ENCODE measurements around the gene GRIA1. TPM values are rescaled to one million over a fixed set of nuclear protein-coding genes. Genes with fewer than 3 reads are reported as not detected.

Gene GRIA1
- total RNA-seq, 2 experiments from 2014 or later, result not detected

GRCh38 chr5:153796527-153796926 is 306.1 kb downstream of the GRIA1 start:
- no peaks in the 10 kb centered on the region for H3K36me3 Mint-ChIP-seq (ENCODE audit: low read depth)
- DNase-seq (no peak), ATAC-seq (no peak)
- POLR2A ChIA-PET, result no interaction called here
- H3K27me3 Mint-ChIP-seq, result no peaks in the 10 kb centered on the region
- H3K4me1 Mint-ChIP-seq, result no peaks in the 10 kb centered on the region
- H3K27ac Mint-ChIP-seq, result no peak overlapping the region
- CTCF ChIA-PET, result no interaction called here
- intact Hi-C loops (cut with DNase I, micrococcal nuclease), result no loop called here
- no peak overlapping the region for H3K4me3 Mint-ChIP-seq
- H3K9me3 Mint-ChIP-seq (ENCODE audit: low read depth), result no peaks in the 10 kb centered on the region

- no peaks in the 10 kb centered on the region for H3K36me3 Mint-ChIP-seq (ENCODE audit: low read depth)
- no peaks in the 10 kb centered on the region for H3K4me1 Mint-ChIP-seq
- ATAC-seq (no peak), DNase-seq (no peak)
- no peaks in the 10 kb centered on the region for H3K27me3 Mint-ChIP-seq
- intact Hi-C loops (cut with DNase I, micrococcal nuclease), result no loop called here
- ChIA-PET CTCF (no interaction called here), POLR2A (no interaction called here)
- no peak overlapping the region for H3K27ac Mint-ChIP-seq
- no peak overlapping the region for H3K4me3 Mint-ChIP-seq
- H3K9me3 Mint-ChIP-seq (ENCODE audit: low read depth), result no peaks in the 10 kb centered on the region
These were observed 307.0 kb downstream of the GRIA1 start for GRCh38 chr5:153797484-153797883.

GRCh38 chr5:153798830-153799229 is 308.4 kb downstream of the GRIA1 start:
- Mint-ChIP-seq H3K9me3 (ENCODE audit: low read depth) (no peaks in the 10 kb centered on the region), H3K27me3 (no peaks in the 10 kb centered on the region), H3K4me1 (no peaks in the 10 kb centered on the region), H3K27ac (no peak overlapping the region), H3K36me3 (ENCODE audit: low read depth) (no peaks in the 10 kb centered on the region), H3K4me3 (no peak overlapping the region)
- ATAC-seq (no peak), DNase-seq (no peak)
- POLR2A ChIA-PET, result no interaction called here
- CTCF ChIA-PET, result interaction anchor here (1.1 kb wide), 1 partner anchor 23 kb away, joined by 3 read pairs; no protein-coding TSS in a partner anchor
- intact Hi-C loops (cut with DNase I, micrococcal nuclease), result no loop called here

- intact Hi-C loops (cut with DNase I, micrococcal nuclease), result no loop called here
- H3K36me3 Mint-ChIP-seq (ENCODE audit: low read depth), result no peaks in the 10 kb centered on the region
- no peaks in the 10 kb centered on the region for H3K9me3 Mint-ChIP-seq (ENCODE audit: low read depth)
- no peak for ATAC-seq
- peaks cover 3% of the 10 kb centered on the region for H3K27me3 Mint-ChIP-seq
- ChIA-PET POLR2A (no interaction called here), CTCF (interaction anchor here (1.1 kb wide), 1 partner anchor 23 kb away, joined by 3 read pairs; no protein-coding TSS in a partner anchor)
- no peak for DNase-seq
- H3K27ac Mint-ChIP-seq, result no peak overlapping the region
- H3K4me1 Mint-ChIP-seq, result no peaks in the 10 kb centered on the region
- no peak overlapping the region for H3K4me3 Mint-ChIP-seq
These were observed 309.0 kb downstream of the GRIA1 start for GRCh38 chr5:153799466-153799865.

- POLR2A ChIA-PET, result no interaction called here
- CTCF ChIA-PET, result no interaction called here
- DNase-seq, result no peak
- no peak for ATAC-seq
- Mint-ChIP-seq H3K27me3 (peaks cover 3% of the 10 kb centered on the region), H3K4me1 (no peaks in the 10 kb centered on the region), H3K27ac (no peak overlapping the region), H3K4me3 (no peak overlapping the region), H3K9me3 (ENCODE audit: low read depth) (no peaks in the 10 kb centered on the region), H3K36me3 (ENCODE audit: low read depth) (no peaks in the 10 kb centered on the region)
- intact Hi-C loops (cut with DNase I, micrococcal nuclease), result no loop called here
These were observed 311.8 kb downstream of the GRIA1 start for GRCh38 chr5:153802050-153802821.

- H3K27ac Mint-ChIP-seq, result no peak overlapping the region
- H3K4me1 Mint-ChIP-seq, result no peaks in the 10 kb centered on the region
- CTCF ChIA-PET, result no interaction called here
- intact Hi-C loops (cut with DNase I, micrococcal nuclease), result no loop called here
- POLR2A ChIA-PET, result no interaction called here
- H3K4me3 Mint-ChIP-seq, result no peak overlapping the region
- H3K36me3 Mint-ChIP-seq (ENCODE audit: low read depth), result no peaks in the 10 kb centered on the region
- ATAC-seq (no peak), DNase-seq (no peak)
- peaks cover 3% of the 10 kb centered on the region for H3K9me3 Mint-ChIP-seq (ENCODE audit: low read depth)
- H3K27me3 Mint-ChIP-seq, result peaks cover 3% of the 10 kb centered on the region
These were observed 317.3 kb downstream of the GRIA1 start for GRCh38 chr5:153807801-153808200.

GRCh38 chr5:153809166-153809565 is 318.7 kb downstream of the GRIA1 start:
- Mint-ChIP-seq H3K27me3 (no peaks in the 10 kb centered on the region), H3K36me3 (ENCODE audit: low read depth) (no peaks in the 10 kb centered on the region), H3K4me3 (no peak overlapping the region), H3K9me3 (ENCODE audit: low read depth) (peaks cover 3% of the 10 kb centered on the region), H3K4me1 (no peaks in the 10 kb centered on the region), H3K27ac (no peak overlapping the region)
- DNase-seq (no peak), ATAC-seq (no peak)
- intact Hi-C loops (cut with DNase I, micrococcal nuclease), result no loop called here
- POLR2A ChIA-PET, result no interaction called here
- CTCF ChIA-PET, result no interaction called here

GRCh38 chr5:153813901-153814300 is 323.4 kb downstream of the GRIA1 start:
- H3K4me3 Mint-ChIP-seq, result no peak overlapping the region

GRCh38 chr5:153816870-153817269 is 326.4 kb downstream of the GRIA1 start:
- POLR2A ChIA-PET, result no interaction called here
- CTCF ChIA-PET, result no interaction called here
- Mint-ChIP-seq H3K27ac (no peak overlapping the region), H3K36me3 (ENCODE audit: low read depth) (no peaks in the 10 kb centered on the region), H3K9me3 (ENCODE audit: low read depth) (no peaks in the 10 kb centered on the region), H3K4me1 (no peaks in the 10 kb centered on the region), H3K27me3 (no peaks in the 10 kb centered on the region), H3K4me3 (no peak overlapping the region)
- DNase-seq (no peak), ATAC-seq (no peak)
- intact Hi-C loops (cut with DNase I, micrococcal nuclease), result no loop called here

More at GRCh38 chr5:153813901-153814300, 323.4 kb downstream of the GRIA1 start:
- ChIA-PET CTCF (interaction anchor here (0.6 kb wide), 1 partner anchor 89 kb away, joined by 3 read pairs; no protein-coding TSS in a partner anchor), POLR2A (no interaction called here)
- no peaks in the 10 kb centered on the region for H3K4me1 Mint-ChIP-seq
- no peak for ATAC-seq
- no peaks in the 10 kb centered on the region for H3K27me3 Mint-ChIP-seq
- H3K36me3 Mint-ChIP-seq (ENCODE audit: low read depth), result no peaks in the 10 kb centered on the region
- intact Hi-C loops (cut with DNase I, micrococcal nuclease), result no loop called here
- DNase-seq, result no peak
- peaks cover 3% of the 10 kb centered on the region for H3K9me3 Mint-ChIP-seq (ENCODE audit: low read depth)
- H3K27ac Mint-ChIP-seq, result no peak overlapping the region

- ChIA-PET POLR2A (no interaction called here), CTCF (no interaction called here)
- Mint-ChIP-seq H3K27ac (no peak overlapping the region), H3K9me3 (ENCODE audit: low read depth) (no peaks in the 10 kb centered on the region), H3K4me3 (no peak overlapping the region), H3K27me3 (no peaks in the 10 kb centered on the region), H3K36me3 (ENCODE audit: low read depth) (no peaks in the 10 kb centered on the region), H3K4me1 (no peaks in the 10 kb centered on the region)
- ATAC-seq (no peak), DNase-seq (no peak)
- intact Hi-C loops (cut with DNase I, micrococcal nuclease), result no loop called here
These were observed 328.2 kb downstream of the GRIA1 start for GRCh38 chr5:153818626-153819025.

- DNase-seq (no peak), ATAC-seq (no peak)
- Mint-ChIP-seq H3K27ac (no peak overlapping the region), H3K27me3 (no peaks in the 10 kb centered on the region), H3K9me3 (ENCODE audit: low read depth) (no peaks in the 10 kb centered on the region), H3K4me1 (no peaks in the 10 kb centered on the region), H3K36me3 (ENCODE audit: low read depth) (no peaks in the 10 kb centered on the region), H3K4me3 (no peak overlapping the region)
- ChIA-PET CTCF (no interaction called here), POLR2A (no interaction called here)
- intact Hi-C loops (cut with DNase I, micrococcal nuclease), result no loop called here
These were observed 332.6 kb downstream of the GRIA1 start for GRCh38 chr5:153823036-153823435.

GRCh38 chr5:153824909-153825308 is 334.4 kb downstream of the GRIA1 start:
- H3K36me3 Mint-ChIP-seq (ENCODE audit: low read depth), result no peaks in the 10 kb centered on the region
- no peak overlapping the region for H3K4me3 Mint-ChIP-seq
- ATAC-seq, result no peak
- no peak overlapping the region for H3K27ac Mint-ChIP-seq
- peaks cover 4% of the 10 kb centered on the region for H3K9me3 Mint-ChIP-seq (ENCODE audit: low read depth)
- H3K4me1 Mint-ChIP-seq, result no peaks in the 10 kb centered on the region
- DNase-seq, result no peak
- ChIA-PET CTCF (no interaction called here), POLR2A (no interaction called here)
- intact Hi-C loops (cut with DNase I, micrococcal nuclease), result no loop called here
- no peaks in the 10 kb centered on the region for H3K27me3 Mint-ChIP-seq

Measured in activated CD4-positive, alpha-beta T cell treated with anti-CD3 and anti-CD28 coated beads for 36 hours (primary cell).